Amniotic stem cell (primary cell): Measurements from ENCODE around the gene GLCCI1.

ENCODE experiments used
- DNase-seq: peaks from one replicate; lab custom pipeline; 2025; lab: John Stamatoyannopoulos, UW

The GLCCI1 gene

DNA sequence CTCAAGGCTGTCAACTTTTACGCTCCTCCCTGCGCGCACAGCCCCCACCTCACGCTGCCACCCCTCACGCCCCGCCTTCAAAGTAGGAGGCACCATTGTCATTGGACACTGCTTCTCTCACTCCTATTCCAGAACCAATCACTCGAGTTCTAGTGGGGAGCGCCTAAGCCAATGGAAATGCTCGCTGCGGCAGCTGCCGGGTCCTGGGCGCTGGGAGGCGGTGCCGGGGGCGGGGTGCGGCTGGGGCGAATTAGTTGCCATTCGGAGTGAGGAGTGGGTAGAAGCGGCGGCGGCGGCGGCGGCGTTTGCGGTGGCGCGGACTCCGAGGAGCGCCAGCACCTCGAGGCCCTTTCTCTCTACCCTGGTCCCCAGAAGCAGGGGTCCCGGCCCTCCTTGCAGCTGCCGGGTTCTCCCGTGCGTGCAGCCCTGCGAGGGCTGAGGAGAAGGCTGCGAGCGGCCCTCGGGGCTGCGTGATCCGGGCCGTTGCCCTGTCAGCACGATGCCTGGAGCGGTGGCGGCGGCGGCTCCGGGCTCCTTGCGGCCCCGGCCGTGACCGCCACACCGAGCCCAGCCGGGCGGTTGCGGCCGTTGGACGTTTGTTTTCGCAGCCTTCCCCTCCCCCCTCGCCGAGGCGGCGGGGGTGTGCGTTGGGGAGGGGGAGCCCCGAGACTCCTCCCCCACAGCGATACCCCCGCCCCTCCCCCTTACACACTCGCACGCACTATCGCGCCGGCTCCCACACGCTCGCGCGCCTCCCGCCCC is at the start of gene GLCCI1:
Gene GLCCI1, plus strand, starts transcription at position 253 of the 762 bp plus-strand sequence. CDS start 555 bp downstream, outside the sequence.
- peak; percentile 90 for DNase-seq

DNA sequence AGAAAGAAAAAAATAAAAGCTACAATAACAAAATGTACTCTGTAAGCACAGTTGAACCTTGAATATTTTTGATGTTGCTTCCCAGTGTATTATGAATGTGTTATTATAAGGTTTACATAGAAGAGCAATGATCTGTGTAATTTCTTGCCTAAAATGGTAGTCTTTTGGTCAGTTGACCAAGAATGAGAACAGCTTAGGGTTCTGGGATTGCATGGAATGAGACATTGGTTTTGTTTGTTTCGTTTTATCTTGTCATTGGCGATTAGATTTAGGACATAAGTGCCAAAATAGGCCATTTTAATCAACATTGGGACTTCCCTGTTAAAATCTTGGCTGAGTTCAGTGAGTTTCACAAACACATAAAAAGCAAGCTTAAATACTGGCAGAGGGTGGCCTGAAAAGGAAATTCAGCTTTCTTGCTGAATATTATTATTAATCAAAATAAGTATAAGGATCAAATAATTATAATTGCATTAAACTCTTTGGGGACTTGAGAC is 49.1 kb upstream of the GLCCI1 start:
- DNase-seq, result no peak

DNA sequence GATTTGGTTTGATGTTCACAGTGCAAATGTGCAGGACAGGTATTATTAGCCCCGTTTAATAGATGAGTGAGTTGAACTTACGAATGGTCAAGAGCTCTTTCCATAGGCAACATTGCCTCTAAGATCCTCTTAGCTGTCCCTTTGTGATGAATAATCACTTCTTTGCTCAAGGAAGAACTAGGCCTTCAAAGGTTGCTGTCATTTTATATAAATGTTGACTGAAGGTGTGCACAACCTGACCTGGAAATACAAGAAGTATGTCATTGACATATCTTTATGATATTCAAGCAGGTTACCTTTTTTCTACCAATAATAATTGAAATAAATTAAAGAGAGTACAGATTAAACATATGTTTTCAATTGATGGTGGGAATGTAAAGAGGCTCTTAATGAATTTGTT is 48.5 kb upstream of the GLCCI1 start:
- DNase-seq, result no peak

DNA sequence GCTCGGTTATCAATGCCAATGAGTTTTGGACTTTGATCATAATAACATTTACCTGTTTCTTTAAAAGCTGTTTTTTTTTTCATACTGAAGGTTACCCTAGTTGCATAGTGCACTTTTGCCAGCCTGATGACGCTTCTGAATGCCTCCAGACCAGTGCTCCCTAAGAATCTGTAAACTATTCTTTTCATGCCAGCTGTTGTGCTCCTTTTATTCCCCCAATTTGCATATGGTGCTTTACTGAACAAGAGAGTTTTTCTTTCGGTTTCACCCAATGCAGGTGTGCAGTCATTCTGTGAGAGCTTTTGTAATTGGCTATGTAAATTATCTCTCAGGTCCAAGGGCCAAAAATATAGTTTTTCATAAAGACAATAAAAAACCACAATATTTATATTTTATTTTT is 48.1 kb upstream of the GLCCI1 start:
- DNase-seq, result no peak

DNA sequence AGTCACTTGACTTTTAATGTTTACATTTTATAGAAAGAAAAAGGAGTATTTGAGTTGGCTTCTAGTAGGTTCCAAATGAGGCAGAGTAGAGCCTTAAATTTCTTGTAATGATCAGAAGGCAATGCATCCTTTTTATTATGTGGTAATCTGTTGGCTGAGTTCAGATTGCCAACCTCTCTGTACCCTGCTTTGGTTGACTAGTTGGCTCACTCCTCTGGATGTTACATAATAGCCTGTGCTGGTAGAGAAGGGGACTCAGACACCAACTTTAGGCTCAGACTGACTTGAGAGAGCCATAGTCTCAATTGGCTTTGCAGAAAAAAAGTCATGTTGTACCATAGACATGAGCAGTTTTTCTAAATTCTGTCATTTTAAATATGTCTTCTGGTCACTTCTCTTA is 46.8 kb upstream of the GLCCI1 start:
- no peak for DNase-seq

DNA sequence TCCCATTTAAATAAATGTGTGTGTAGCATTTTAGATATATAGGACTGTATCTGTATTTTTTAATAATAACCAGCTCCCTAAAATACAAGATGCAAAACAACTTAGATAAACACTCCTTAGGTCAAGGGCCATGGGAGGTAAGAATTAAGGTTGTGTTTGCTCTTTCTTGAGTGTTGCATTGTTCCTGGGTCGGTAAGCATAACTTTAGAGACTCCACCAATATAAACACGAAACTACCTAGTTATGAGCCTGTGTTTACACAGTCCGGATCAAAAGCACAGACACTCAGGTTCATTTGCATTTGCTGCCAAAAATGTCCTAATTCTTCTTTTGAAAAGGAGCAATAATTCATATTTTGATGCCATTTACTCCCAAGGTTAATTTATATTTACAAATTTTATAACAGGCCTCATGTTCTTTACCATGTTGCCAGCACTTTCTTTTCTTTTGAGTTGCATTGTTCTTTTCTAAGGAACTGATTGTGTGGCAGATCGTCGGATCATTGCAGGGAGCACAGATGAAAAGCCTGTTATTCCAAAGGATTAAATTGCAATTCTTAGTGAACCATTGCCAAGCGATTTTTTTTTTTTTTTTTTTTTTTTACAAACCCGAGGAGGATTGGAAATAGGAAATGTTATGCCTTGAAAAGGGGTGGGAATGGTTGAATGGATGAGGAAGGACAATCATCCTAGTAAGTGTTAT is 45.8 kb upstream of the GLCCI1 start:
- no peak for DNase-seq

DNA sequence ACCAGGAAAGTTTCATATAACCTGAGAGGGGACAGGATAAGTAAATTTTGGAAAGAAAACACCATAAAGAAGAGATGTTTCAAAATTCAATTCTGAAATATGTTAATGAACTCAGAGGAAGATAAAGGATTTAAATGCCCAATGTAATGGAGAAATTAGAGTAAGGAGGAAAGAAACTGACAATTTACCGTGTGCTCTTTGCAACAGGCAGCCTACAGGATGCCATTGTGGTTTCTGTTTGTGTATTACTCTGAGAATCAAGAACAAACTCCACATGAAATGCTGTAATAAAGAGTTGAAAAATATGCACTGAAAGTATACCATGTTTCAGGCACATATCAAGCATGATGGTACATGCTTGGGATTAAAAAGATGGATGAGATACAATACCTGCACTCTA is 44.8 kb upstream of the GLCCI1 start:
- no peak for DNase-seq

DNA sequence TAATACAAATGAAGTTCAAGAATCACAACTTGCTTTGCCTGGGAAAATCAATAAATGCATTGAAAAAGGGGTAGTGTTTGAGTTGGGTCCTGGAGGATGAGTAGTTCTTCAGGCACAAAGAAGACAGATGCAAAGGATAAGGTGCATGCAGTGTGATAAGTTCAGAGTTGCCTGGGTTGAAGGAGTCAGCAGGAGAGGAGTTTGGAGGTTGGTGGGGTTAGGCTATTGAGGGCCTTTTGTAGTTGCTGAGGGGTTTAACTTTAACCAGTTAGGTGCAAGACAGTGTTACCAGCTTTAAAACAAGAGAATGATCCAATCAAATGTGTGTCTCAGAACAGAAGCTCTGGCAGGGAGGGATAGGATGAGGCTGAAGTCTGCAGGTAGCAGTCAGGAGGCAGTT is 44.3 kb upstream of the GLCCI1 start:
- DNase-seq, result no peak

DNA sequence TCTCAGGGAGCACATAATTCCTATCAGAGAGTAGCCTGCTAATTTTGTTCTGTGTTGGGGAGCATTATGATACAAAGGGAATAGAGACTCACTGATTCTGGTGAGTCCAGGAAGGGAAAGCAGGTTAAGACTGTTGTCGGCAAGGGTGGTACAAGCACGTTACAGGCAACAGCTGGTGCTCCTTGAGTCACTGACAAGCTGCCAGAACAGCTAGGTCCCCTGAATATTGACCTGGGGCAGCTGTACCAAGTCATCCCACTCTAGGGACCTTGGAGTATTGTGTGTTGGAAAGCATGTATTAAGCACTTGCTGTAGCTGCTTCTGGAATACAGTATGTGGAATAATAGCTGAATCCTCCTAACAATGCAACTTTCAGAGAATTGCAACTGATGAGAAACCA is 37.0 kb upstream of the GLCCI1 start:
- DNase-seq, result no peak

DNA sequence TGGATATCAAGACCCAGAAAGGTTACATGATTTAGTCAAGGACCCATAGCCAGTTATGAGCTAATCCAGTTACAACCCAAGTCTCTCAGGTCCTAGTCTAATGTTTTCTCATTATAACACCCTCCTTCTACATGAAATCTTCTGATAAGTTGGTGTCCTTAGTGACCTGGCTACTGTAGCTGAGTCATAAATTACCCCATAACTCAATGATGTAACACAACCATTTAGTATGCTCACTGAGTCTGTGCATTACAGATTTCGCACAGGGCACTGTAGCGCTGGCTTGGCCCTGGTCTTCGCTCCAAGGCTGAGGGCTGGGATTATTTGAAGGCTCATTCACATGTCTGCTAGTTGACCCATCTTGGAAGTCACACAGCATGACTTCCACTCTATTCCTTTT is 36.0 kb upstream of the GLCCI1 start:
- DNase-seq, result no peak

DNA sequence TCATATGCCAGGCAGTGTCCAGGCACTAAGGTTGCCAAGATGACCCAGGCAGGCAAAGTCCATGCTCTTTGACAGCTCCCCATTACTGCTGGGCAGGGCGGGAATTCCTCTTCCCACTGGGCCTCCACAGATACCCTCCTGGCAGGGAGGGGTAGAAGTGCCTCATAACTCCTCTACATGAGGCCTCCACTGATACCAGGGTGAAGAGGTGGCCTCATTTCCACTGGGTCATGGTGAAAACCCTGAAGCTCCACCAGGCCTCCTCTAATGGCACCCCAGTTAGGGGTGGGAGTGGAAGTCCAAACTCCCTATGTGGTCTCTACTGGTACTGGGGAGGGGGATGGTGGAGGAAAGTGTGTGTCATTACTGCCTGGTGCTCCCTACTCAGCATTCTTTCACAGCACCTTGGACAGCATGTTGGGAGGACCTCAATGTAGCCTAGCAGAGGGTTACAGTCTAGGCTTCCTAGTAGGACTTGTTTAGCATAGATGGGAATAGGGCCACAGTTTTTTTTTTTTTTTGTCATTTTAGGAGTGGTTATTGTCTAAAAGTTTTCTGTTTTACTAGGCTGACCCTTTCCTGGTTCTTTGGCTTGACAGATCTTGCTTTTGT is 34.6 kb upstream of the GLCCI1 start:
- DNase-seq, result no peak

DNA sequence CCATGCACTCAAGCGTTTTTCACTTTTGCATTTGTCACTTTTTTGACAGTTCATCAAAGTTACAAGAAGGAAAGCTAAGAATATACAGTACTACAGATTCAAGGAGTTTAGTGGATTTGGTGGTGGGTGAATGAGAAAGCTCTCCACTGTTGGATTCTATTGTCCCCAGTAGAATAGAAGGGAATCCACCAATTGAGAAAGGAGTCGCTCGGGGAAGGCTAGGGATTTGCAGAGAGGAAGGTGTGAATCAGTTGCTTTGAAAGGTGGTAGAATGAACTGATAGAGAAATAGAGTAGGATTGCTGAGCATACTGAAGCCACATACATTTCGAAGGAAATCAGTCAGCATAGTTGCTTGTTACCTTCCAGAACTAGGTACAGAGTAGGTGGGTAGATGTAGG is 33.7 kb upstream of the GLCCI1 start:
- DNase-seq, result no peak

DNA sequence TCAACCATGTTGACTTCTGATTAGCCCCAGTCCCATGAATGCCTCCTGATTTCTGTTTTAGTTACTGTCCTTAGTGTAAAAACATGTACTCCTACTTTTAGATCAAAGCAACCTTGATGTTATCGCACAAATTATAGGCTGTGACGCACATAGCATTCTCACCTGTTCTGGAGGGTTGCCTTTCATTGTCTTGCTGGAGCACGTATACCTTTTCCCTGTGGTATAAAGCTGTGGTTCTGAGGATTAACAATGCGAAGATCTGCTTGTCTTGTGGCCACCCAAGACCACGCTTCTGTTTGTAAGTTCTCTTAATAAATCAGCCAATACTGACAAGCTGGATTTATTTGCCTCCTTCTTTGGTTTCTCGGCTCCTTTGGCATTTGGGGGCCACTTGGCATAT is 30.1 kb upstream of the GLCCI1 start:
- DNase-seq, result no peak

DNA sequence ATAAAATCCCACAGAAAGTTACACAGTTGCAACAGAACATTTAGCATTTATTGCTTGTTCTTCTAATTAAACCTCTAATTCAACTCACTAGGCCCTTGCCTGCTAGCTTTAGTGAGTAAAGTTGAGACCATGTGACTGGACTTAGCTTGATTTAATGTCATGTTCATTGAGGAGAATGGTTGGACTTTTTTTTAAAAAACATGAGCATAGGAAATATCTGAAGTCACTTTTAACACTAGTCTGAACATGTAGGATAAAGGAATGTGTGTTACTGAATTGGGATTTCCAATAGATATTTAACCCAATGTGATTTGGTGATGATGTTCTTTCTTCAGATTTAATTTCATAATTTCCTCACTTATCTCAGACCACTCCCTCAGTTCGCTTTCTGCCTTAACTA is 24.6 kb upstream of the GLCCI1 start:
- no peak for DNase-seq

DNA sequence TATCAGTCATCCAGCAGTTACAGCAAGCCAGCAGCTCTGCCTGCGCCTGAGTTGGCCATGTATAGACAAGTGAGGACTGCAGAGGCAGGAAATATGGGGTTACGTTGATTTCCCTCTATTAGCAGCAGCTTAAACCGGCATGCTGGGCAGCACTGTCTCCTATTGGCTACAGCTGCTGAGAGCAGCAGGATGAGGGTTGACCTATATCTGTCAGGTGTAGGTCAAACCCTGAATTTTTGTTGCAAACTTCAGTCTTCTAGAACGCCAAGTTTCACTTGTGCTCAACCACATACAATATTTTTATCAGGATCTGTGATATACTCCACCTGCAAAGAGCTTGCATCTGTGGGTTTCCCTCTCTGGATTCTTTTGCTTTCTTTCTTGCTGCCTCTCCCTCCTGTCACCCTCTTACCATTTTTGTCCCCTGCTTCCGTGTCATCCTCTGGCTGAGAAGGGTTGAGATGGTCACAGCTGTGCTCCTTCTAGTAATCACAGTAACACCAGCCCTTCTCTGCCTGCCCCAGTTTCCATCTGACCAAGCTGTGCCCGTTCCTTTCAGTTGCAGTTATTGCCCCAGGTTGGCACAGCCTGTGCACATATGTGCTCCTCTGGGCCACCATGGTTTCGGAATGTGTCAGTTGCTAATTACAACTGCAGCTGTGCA is 23.8 kb upstream of the GLCCI1 start:
- no peak for DNase-seq

DNA sequence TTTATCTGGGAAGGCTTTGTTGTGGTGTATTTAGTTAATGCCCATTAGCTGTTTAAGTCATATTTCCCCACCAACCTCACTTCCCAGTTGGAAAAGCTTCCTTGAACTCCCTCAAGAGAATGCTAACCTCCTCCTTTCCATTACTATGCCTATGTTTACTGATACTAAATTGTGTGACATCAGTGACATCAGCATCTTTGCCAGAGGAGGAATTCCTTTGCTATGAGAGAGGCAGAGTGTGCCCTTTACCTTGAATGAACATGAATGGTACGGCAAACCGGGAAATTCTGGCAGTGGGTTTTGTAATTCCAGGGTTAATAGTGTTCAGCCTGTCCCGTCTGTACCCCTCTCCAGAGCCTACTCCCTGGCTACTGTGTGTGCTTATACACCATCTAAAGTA is 22.1 kb upstream of the GLCCI1 start:
- no peak for DNase-seq

DNA sequence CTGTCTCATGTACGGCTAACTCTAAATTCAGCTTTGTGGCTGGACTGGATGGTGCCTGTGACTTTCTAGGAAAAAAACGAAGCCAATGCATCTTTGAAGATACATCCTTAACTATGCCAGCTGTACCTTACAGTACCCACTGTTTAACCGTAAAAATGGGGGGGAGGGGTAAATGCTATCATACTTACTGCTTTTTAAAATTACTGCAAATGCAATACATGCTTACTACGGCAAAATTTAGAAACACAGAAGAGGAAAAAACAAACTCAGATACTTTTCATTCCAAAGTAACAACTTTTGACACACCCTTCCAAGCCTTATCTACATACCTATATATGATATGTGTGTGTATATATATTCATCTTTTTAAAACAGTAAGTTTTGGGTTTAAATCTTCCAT is 20.4 kb upstream of the GLCCI1 start:
- DNase-seq, result no peak

DNA sequence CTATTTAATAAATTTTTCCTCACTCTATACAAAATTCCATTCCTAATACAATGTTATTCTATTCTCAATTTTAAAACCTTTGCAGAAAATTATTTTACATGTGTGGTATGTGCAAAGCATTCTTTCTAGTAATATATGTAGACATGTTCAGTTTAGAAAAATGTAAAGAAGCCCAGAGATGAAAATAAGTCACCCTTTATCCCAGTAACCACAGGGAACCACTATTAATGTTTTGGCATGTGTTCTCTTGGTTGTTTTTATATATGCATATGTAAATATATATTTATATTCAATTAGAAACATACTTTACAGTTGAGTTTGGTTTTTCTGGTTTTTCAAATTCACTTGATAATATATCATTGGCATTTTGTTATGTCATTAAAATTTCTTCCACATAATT is 14.8 kb upstream of the GLCCI1 start:
- no peak for DNase-seq

DNA sequence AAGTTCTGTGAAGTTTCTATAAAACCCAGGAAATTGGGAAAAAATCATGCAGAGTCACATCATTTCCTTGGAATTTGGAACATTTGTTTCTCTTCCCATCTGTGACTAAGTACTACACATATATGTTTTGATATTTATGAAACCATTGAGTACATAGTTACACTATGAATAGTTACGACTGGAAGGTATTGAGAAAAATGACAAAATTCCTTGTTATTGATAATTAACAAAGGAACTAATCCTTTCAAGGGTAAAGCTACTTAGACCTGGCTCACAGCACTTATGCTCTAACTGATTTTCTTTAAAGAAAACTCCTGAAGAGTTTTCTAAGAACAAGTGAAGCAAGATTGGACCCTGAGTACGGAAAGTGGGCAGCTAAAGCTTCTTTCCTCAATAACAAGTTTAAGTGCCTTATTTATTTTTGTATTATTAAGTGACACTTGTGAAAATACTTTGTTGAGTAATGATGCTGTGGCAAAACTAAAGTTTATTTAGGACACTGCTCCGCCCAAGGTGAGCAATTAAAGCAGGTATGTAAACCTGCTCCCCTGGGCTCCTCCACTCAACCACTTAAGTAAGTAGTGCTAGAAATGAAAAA is 12.0 kb upstream of the GLCCI1 start:
- DNase-seq, result no peak

DNA sequence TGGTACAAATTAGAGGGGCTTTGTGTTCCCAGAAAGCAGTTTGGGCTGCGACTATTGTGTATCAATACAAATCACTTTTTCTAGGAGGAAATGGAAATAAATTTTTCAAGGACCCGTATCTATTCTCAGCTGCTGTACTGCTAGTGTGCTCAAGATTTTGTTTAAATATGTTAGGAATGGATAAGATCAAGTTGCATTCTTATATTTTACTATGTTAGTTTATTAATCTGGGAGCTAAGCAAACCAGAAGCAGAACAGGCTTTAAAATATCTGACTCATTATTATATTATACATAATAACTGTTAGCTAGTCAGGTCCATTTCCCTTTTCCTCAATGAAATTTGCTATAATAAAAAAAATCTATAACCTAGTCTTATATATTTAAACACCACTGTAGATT is 11.1 kb upstream of the GLCCI1 start:
- DNase-seq, result no peak

DNA sequence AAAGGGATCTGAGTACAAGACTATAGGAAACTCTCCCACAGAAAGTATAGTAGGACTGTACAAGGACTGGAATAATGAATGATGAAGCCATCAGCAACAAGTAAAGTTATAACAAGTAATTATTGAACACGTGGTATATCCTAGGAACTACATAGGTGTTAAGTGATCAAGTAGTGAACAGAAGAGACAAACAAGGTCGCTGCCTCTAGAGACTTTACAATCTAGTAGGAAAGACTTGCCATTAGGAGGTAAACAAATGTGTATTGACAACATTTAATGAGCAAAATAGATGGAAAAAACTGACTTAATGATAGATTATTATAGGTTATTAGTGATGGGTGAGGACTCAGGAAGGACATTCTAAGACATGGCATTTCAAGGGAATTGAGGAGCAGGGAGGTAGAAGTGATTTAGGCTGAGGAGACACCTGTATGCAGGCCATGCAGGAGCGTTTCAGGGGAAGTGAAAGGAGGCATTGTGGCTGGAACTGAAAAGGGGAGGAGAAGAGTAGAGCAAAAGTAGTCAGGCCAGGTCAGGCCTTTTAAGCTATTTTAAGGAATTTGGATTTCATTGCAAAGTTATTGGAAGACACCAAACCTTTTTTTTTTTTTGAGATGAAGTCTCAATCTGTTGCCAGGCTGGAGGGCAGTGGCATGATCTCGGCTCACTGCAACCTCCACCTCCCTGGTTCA is 8.5 kb upstream of the GLCCI1 start:
- no peak for DNase-seq

DNA sequence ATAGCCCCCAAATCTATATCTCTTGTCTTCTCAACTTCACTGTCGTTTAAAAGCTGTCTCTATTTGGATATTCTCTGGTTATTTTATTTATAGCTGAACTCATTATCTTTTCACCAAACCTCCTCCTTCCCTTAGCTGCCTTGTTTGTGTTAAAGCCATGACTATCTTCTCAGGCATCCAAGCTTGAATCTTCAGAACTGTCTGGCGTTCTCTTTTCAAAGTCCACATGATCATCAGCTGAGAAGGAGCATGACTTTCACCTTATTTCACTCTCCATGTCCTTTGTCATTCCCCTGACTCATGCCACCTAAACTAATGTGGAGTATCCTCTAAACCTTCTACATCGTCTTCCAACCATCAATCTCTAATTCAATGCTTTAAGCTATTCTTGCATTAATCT is 5.7 kb upstream of the GLCCI1 start:
- DNase-seq, result no peak
